ENCODE measurements around the gene JADE2.
"Not testable (repeated sequence)": the region's sequence is repeated elsewhere in the genome, so short reads cannot be mapped to it uniquely, and the experiment has no call there.

JADE2 gene

DNA sequence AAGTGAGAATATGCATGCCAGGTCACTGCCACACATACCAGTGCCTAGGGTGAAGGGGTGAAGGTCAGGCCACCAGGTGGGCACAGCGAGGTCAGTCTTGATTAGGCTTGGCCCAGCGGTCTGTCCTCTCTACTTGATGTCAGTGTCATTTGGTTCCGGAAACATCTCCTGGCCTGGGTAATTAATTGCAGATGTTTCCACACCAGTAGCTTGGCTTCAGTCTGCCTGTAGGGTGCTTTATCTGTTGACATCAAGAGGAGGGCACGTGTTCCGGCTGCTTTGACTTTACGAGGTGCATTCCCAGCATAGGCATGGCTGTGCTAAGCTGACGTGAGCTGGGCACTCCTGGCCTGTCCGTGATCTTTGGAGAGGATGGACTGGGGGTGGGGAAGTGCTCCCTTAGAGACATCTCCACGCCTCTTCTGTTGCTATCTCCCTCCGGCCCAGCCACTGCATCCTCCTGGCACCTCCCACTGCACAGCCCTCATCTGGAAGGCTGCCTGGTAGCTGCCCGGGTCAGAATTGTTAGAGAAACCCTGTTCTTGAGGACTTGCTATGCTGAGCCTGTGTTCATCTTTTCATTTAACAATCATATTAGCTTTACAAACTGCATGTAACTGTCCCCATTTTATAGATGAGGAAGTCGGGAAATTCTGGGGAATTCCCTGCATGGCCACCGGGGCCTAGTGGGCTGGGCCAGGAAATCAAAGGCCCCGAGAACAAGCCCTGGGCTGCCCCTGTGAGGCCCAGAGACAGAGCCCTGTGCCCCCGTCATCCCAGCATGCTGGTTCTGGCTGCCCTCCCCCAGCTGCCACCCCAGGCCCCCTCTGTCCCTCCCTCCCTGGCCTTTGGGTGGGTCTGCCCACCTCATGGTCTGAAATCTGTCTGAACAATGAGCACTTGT lies 29.1 kb downstream of the JADE2 start:
- no peak for DNase-seq

DNA sequence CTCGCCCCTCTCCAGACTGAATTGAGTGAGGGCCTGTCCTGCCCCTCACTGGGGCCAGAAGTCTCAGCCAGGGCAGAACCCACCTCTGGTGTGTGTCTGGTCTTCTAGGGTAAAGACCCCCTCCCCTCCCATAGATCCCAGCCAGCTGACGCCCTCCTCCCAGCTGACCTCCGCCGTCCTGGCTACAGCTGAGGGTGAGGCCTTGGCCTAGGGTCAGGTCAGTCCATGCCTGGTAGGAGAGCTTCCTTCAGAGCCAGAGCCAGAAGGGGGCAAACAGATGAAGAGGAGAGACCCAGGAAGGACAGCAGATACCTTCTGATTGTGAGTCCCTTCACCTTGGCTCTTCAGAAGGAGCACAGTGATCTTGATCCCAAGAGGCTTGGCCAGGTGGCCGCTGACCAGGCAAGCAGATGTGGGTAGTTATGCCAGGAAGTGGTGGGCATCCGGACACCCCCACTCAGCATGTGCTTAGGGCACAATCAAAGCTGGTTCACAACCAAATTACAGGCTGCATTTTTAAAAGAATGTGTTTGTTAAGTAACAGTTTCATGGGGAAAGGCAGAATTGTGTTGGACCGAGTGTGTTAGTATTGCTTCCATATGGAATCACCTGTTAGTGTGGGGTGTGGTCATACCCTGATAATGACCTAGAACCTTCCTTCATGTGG lies 29.9 kb downstream of the JADE2 start:
- DNase-seq, result no peak

DNA sequence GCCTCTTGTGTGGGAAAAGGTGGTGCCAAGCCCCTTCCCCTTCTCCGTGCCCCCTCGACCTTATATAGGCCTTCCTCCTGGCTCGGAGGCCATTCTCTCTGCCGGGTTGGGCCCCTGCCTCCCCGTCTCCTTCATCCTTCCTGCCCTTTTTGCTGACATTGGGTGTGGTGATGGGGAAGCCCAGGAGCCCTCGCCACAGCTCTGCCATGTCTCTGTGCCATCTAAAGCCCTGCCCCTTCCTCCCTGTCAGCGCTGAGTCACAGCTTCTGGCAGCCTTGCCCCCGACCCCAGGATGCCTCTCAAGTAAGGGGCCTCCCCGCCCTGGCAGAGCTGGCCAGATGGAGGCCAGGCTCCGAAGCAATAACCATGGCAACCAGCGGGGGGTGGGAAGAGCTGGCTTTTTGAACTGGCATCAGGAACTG lies 30.4 kb downstream of the JADE2 start:
- DNase-seq, result no peak

DNA sequence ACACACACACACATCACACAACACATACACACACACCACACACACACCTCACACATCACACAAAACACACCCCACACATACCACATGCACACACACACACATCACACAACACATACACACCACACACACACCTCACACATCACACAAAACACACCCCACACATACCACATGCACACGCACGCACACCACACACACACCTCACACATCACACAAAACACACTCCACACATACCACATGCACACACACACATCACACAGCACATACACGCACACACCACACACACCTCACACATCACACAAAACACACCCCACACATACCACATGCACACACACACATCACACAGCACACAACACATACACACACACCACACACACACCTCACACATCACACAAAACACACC lies 31.1 kb downstream of the JADE2 start:
- DNase-seq, result not testable (repeated sequence)

DNA sequence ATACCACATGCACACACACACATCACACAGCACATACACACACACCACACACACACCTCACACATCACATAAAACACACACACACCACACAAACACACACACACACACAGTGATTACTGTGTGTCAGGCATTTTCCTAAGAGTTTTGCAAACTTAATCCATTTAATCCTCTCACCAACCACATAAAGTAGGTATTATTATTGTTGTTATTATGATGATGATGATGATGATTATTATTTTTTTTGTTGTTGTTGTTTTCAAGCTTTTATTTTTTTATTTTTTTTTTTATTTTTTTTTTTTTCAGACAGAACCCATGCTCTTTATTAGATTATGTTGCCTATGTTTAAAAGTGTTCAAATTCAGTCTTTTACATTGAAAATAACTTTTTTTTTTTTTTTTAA lies 31.5 kb downstream of the JADE2 start:
- no peak for DNase-seq

DNA sequence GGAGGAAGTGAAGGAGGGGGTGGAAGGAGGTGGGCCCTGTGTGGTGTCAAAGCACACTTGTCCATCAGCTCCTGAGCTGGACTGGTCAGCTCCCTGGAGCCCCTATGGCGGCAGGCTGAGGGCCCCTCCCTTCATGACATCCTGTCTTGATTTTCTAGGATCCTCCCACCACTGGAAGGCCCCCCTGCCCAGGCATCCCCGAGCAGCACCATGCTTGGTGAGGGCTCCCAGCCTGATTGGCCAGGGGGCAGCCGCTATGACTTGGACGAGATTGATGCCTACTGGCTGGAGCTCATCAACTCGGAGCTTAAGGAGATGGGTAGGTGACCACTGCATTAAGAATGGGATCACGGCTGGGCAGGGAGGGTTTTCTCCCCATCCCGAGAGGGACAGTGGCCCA lies 34.2 kb downstream of the JADE2 start:
- DNase-seq, result no peak

DNA sequence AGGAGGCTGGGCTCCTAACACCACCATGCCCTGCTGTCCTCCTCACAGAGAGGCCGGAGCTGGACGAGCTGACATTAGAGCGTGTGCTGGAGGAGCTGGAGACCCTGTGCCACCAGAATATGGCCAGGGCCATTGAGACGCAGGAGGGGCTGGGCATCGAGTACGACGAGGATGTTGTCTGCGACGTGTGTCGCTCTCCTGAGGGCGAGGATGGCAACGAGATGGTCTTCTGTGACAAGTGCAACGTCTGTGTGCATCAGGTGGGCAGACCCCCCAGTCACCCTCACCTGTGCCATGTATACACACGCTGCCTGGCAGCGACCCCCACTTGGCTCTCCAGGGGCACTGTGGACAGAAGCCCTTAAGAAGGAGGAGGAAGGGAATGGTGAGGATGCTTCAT lies 35.2 kb downstream of the JADE2 start:
- DNase-seq, result no peak

DNA sequence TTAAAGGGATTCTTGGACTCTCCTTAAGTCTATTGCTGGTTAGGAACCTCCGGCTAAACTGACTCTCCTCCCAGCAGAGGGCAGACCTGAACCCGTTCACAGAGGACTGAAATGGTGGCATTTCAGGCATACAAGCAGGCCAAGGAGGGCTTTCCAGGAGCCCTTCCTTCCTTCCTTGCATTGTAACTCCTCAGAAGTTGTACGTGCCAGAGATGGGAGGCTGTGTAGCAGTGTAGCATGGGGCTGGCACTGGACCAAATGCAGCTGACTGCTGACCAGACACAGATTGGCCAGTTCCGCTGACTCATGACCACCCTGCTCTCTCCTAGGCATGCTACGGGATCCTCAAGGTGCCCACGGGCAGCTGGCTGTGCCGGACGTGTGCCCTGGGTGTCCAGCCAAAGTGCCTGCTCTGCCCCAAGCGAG lies 36.4 kb downstream of the JADE2 start:
- DNase-seq, result no peak

DNA sequence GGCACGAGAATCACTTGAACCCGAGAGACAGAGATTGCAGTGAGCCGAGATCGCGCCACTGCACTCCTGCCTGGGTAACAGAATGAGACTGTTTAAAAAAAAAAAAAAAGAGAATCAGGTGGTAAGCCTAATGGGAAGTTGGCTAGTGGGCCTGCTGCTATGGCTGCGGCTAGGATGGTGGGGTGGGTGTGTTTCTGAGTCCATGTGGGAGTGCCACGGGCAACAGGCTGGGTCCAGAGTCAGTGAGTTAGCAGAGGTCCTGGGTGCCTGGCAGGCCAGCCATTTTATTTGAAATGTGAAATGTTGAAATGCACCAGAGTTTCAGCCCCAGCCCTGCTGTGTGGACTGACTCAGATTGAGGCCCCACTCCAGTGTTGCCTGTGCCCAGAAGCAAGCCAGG lies 37.8 kb downstream of the JADE2 start:
- no peak for DNase-seq

DNA sequence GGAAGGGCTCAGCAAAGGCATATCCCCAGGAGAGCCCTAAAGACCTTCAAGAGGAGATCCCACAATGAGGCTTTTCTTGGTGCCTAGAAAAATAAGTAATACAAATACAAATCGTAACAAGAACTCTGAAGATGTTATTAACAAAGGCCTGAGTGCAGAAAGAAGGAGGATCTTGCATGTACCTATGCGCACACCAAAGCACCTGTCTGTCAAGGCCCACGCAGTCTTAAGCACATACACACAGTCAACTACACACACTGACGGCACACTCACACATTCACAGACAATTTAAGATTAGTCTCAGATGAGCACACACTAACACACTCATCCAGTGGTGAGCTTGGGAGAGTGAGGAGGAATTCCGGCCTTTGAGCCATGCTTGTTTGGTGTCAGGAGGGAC lies 38.5 kb downstream of the JADE2 start:
- DNase-seq, result no peak

DNA sequence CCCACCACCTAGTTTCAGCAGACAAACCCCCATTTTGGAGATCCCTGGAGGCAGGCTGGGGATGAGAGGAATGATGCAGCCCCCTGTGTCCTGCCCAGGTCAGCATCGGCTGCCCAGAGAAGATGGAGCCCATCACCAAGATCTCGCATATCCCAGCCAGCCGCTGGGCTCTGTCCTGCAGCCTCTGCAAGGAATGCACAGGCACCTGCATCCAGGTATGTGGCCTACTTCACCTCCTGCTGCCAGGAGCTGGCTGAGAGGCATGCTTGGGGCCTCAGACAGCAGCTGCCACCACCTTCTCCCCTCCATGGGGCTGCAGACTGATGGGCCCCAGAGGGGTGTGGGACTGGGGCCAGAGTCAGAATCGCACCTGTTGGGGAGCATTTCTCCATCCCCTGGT lies 38.9 kb downstream of the JADE2 start:
- no peak for DNase-seq

DNA sequence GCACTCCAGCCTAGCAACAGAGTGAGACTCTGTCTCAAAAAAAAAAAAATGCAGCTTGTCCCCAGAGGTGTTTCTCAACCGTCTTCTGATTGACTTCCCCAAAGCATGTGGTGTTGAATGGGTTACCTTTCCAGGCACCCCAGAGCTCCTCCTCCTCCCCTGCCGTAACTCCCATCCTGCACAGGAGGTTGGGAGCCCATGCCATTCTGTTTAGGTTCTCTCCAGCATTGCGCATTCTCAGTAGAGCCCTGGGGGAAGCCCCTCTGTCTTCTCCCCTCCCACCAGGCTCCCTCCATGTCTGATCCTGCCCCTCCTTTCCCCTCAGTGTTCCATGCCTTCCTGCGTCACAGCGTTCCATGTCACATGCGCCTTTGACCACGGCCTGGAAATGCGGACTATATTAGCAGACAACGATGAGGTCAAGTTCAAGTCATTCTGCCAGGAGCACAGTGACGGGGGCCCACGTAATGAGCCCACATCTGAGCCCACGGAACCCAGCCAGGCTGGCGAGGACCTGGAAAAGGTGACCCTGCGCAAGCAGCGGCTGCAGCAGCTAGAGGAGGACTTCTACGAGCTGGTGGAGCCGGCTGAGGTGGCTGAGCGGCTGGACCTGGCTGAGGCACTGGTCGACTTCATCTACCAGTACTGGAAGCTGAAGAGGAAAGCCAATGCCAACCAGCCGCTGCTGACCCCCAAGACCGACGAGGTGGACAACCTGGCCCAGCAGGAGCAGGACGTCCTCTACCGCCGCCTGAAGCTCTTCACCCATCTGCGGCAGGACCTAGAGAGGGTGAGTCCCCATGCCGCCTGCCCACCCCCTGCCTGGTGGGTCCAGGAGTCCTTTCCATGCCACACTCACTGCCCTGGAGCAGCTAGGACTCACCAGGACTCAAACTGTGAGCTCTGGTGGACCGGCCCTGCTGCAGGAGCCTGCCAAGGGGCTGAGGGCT lies 40.6 kb downstream of the JADE2 start:
- no peak for DNase-seq

DNA sequence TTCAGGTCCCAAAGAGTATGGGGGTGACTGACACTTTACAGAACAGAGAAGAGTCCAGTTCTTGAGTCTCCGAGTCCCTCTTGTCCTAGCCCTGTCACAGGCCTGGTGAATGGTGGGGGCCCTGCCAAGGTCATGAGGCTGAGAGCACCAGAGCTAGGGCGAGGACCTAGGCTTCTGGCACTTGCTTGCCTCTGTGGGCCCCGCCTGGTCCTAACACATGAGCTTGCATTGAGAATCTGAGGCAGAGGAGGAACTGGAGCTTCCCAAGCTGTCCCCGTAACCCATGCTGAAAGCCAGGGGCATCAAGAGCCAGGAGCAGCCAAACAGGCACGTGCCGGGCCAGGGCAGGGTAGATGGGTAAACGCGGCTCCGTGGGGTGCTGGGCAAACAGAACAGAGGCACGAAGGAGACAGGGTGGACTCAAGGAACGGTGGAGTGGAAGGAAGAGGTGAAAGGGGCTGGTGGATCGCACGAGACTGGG lies 41.3 kb downstream of the JADE2 start:
- no peak for DNase-seq

DNA sequence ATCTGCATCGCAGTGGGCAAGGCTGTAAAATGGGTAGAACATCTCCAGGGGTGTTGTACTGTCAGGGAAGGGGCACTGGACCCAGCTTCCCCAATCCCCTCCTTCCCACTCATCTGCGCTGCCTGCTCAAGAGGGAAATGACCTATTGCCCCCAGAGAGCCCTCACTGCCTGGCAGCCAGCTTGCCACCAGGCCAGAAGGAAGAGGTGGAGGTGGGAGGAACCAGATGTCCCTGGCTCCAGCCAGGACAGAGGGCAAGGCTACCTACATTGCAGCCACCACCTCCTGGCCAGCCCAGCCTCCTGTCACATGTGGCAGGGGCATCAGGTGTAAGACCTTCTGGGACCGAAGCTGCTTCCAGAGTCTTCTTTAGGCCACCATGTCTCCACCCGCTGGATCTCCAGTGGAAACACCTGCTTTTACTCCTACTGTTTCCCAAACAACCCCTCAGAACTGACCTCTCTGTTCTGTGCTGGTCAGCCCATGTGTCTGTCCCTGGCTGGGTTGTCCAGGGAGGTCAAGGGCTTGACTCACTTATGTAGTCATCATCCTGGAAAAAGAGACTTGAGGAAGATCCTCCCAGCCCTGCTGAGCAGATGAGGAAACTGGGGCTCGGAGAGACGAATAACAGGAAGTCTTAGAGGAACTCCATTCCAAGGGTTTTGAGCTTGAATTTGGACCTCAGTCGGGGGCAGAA lies 42.3 kb downstream of the JADE2 start:
- no peak for DNase-seq

DNA sequence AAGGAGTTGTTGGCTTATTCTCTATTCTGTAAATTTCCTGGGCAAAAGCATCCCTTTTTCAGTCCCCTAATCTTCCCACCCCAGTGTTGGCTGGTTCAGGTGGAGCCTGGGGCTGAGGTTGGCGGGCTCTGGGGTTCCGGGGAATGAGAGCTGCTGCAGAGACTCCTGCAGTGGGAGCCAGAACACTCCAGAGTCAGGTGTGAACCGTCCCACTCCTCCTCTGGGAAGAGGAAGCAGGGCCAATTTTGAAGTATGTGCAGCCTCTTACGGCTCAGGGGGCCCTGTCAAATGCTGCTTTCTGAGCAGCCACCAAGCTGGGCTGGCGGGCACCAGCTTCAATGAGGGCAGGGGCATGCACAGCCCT lies 42.8 kb downstream of the JADE2 start:
- DNase-seq, result no peak

DNA sequence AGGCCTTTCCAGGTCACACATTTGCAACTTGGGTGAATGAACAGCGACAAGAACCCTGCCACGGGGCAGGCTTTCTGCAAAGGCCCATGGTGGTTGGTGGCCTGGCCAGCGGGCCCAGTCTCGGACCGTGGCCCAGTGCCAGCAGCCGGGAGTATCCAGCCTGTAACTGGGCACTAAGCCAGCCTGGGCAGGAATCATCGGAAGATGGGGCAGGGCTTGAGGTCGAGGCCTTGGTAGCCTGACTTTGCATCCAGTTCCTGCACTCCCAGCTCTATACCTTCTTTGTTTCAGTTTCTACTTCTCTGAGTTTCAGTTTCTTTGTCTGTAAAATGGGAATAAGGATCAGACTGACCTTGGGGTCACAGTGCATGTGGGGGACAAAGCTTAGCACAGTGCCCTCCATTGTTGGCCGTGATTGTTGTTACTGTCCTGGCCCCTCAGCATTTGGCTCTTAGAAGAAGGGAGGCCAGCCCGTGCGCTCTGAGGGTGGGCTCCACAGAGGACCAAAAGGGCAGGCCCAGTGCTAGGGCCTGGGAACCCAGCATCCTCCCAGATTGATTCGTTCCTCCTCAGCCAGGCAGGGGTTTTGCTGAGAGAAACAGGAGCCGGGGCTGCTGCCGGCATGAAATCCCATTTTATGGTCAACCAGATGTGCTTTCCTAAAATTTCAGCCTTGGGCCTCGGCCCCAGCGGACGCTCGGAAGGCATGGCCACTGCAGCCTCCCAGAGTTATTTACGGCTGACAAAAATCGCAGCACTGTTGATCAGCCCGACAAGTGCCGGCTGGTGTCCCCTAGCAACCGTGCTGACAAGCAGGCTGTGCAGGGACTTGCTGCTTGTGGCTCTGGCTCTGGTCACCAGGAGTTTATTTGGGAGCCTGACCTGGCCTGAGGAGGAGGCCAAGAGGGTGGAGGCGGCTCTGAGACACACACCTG lies 43.6 kb downstream of the JADE2 start:
- DNase-seq, result no peak

DNA sequence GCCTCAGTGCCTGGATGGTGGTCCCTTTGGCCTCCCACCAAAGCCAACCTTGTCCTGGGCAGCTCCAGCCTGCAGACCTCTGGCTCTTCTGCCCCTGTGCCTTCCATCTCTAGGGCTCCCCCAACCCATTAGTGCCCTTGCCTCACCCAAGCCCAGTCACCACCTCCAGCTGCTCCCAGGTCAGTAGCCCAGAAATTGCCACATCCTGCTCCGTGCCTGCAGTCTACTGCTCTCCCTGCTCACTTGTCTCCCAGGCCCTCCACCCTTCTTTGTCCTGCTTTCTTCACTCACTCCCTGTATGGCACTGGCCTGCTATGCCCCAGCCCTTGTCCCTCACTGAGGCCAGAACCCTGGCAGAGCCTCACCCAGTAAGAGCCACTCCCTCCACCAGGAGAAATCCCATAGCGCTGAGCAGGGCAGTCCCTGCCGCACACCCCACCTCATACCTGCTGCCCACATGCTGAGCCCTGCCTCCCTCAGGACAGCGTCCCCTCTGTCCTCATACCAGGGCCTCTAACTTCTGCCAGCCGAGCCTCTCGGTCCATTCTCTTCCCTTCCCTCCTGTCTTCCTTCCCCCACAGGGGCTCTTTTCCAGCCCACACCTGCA lies 44.4 kb downstream of the JADE2 start:
- DNase-seq, result no peak

DNA sequence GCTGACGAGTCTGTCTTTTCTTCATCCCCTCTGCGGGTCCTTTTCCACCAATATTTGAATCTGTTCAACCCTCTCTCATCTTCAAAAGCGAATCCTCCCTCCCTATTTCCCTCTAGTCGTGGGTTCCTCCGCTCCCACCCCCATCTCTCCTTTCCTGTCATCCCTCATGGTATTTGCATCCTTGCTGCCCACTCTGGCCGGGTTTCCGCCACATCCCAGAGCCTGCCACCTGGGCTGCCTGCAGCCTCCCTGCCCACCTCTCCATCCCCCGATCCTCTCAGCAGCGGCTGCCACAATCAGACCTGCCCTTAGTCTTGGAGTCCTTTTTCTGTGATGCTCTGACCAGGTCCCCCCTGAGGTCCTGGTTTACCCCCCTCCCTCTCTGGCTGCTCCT lies 44.9 kb downstream of the JADE2 start:
- DNase-seq, result no peak

DNA sequence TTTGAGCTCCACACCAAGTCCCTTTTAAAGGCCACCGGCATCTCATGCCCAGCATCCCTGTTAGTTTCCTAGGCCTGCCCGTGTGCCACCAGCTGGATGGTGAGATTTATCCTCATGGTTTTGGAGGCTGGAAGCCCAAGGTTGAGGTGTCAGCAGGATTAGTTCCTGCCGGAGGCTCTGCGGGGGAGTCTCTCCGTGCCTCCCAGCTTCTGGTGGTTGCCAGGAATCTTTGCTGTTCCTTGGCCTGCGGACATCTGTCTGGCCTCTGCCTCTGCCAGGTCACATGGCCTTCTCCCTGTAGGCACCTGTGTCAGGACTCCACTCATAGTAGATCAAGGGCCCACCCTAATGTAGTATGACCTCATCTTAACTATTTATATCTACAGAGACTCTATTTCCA lies 45.4 kb downstream of the JADE2 start:
- no peak for DNase-seq

DNA sequence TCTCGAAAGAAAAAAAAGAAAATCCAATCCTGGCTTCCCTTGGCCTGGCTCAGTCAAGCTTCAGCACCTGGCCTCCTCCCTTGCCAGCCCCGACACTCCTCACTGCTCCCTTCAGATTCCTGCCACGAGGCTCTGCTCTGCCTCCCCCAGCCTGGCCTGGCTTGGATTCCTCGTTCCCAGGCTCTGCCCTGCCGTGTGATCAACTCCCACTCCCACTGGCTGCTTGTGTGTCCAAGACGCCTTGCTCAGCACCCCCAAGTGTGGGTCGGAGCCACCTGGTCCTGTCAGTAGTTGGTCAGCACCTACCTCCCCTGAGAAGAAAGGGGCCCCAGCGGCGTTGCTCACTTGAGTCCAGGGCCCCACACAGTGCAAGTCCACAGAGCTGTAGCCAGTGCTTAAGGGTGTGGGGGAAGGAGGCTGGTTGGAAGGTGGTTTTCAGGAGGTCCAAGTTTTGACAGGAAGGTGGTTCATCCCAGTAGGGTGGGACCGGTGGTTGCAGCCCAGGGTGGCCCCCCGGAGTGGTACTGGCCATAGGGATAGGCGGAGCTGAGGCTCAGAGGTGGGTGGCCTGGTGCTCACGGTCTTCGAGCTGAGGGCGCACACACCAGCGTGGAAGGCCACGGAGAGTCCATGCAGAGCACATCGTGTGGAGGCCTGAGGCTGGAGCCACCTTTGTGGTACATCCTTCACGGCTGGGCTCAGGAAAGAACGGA lies 46.4 kb downstream of the JADE2 start:
- no peak for DNase-seq

Measured in NCI-H1417 treated with DMSO at 0.1 percent for 48 hours (cell line).